Loucy (cell line): ENCODE data around the gene NOD2.

Experiments
- H2AFZ ChIP-seq: fragments of 200-600 bp; sonication (generic); 2 replicates; pipeline ENCODE4 v1.6.0; 2016; ENCODE audit warnings: antibody characterized with exemption, mild to moderate bottlenecking, low read length, moderate library complexity
- H3F3A ChIP-seq: fragments of 200-600 bp; 2 replicates; pipeline ENCODE4 v1.6.0; 2016; ENCODE audit warnings: antibody characterized with exemption, low read depth, mild to moderate bottlenecking
- H3K27me3 ChIP-seq: fragments of 200-600 bp; sonication (generic); 2 replicates; pipeline ENCODE4 v1.6.1; 2014; ENCODE audit warnings: low read length, mild to moderate bottlenecking; ENCODE audit not compliant: insufficient read depth, poor library complexity, severe bottlenecking
- H3K36me3 ChIP-seq: fragments of 200-600 bp; sonication (generic); 2 replicates; pipeline ENCODE4 v1.6.1; 2016; ENCODE audit warnings: low read length; ENCODE audit not compliant: insufficient read depth
- H3K4me1 ChIP-seq: fragments of 200-600 bp; sonication (generic); 2 replicates; pipeline ENCODE4 v1.5.1; 2014; ENCODE audit warnings: low read length, mild to moderate bottlenecking; ENCODE audit not compliant: insufficient read depth, poor library complexity, severe bottlenecking
- H3K4me2 ChIP-seq: fragments of 200-600 bp; sonication (generic); 2 replicates; pipeline ENCODE4 v1.6.0; 2014; ENCODE audit warnings: antibody characterized with exemption, low read length, low read depth, mild to moderate bottlenecking; ENCODE audit not compliant: poor library complexity, severe bottlenecking
- H3K4me3 ChIP-seq: fragments of 200-600 bp; sonication (generic); 2 replicates; pipeline ENCODE4 v1.5.1; 2014; ENCODE audit warnings: low read length, mild to moderate bottlenecking, mixed read lengths; ENCODE audit not compliant: poor library complexity, severe bottlenecking
- H3K79me2 ChIP-seq: fragments of 200-600 bp; sonication (generic); 2 replicates; pipeline ENCODE4 v1.6.1; 2014; ENCODE audit warnings: low read length; ENCODE audit not compliant: insufficient read depth
- H3K9ac ChIP-seq: fragments of 200-600 bp; sonication (generic); 2 replicates; pipeline ENCODE4 v1.6.0; 2014; ENCODE audit warnings: mild to moderate bottlenecking, low read depth, low read length, moderate library complexity; ENCODE audit not compliant: poor library complexity, severe bottlenecking
- H3K9me2 ChIP-seq: fragments of 200-600 bp; sonication (generic); replicated peaks from 2 replicates; pipeline ENCODE4 v1.6.1; 2016; ENCODE audit warnings: low read depth, low read length, mixed read lengths
- H3K9me3 ChIP-seq: fragments of 200-600 bp; sonication (generic); 2 replicates; pipeline ENCODE4 v1.6.1; 2014; ENCODE audit warnings: mild to moderate bottlenecking, antibody characterized with exemption, low read length, low read depth; ENCODE audit not compliant: insufficient read depth
- H4K20me1 ChIP-seq: fragments of 200-600 bp; sonication (generic); 2 replicates; pipeline ENCODE4 v1.6.0; 2014; ENCODE audit warnings: antibody characterized with exemption, low read length, mild to moderate bottlenecking; ENCODE audit not compliant: insufficient read depth, poor library complexity, severe bottlenecking
- CTCF ChIP-seq: fragments of 200-600 bp; sonication (generic); conservative IDR thresholded peaks from 2 replicates; pipeline ENCODE4 v1.5.1; 2014; ENCODE audit warnings: mild to moderate bottlenecking, antibody characterized with exemption, low read length
- EZH2phosphoT487 ChIP-seq: fragments of 200-600 bp; IDR thresholded peaks from 2 replicates; pipeline ENCODE4 v1.6.1; 2018; ENCODE audit warnings: antibody characterized with exemption, mild to moderate bottlenecking, moderate library complexity, borderline replicate concordance

The NOD2 gene

GRCh38 chr16:50657241-50657640 is 36.2 kb upstream of the NOD2 start:
- Histone ChIP-seq H3K9me3 (no peaks in the 10 kb centered on the region), H2AFZ (no peak overlapping the region)

GRCh38 chr16:50659806-50660205 is 33.6 kb upstream of the NOD2 start:
- Histone ChIP-seq H3K27me3 (no peaks in the 10 kb centered on the region), H3K4me3 (no peak overlapping the region), H3K79me2 (no peaks in the 10 kb centered on the region), H3K9me3 (no peaks in the 10 kb centered on the region), H3K9ac (no peak overlapping the region), H3K4me1 (no peaks in the 10 kb centered on the region), H4K20me1 (no peaks in the 10 kb centered on the region), H3K36me3 (no peaks in the 10 kb centered on the region), H3F3A (no peaks in the 10 kb centered on the region), H2AFZ (no peak overlapping the region), H3K9me2 (no peaks in the 10 kb centered on the region), H3K4me2 (no peak overlapping the region)
- TF ChIP-seq CTCF (no peak), EZH2phosphoT487 (no peak)

More at GRCh38 chr16:50657241-50657640, 36.2 kb upstream of the NOD2 start:
- H3K79me2 ChIP-seq = no peaks in the 10 kb centered on the region
- H3F3A ChIP-seq = no peaks in the 10 kb centered on the region
- H3K4me1 ChIP-seq = peaks cover 6% of the 10 kb centered on the region
- no peak overlapping the region for H3K9ac ChIP-seq
- no peaks in the 10 kb centered on the region for H3K27me3 ChIP-seq
- H3K4me2 ChIP-seq = no peak overlapping the region
- H3K4me3 ChIP-seq = no peak overlapping the region
- H3K9me2 ChIP-seq = no peaks in the 10 kb centered on the region
- no peaks in the 10 kb centered on the region for H3K36me3 ChIP-seq
- no peaks in the 10 kb centered on the region for H4K20me1 ChIP-seq
- no peak for TF ChIP-seq CTCF
- TF ChIP-seq EZH2phosphoT487 = no peak

DNA sequence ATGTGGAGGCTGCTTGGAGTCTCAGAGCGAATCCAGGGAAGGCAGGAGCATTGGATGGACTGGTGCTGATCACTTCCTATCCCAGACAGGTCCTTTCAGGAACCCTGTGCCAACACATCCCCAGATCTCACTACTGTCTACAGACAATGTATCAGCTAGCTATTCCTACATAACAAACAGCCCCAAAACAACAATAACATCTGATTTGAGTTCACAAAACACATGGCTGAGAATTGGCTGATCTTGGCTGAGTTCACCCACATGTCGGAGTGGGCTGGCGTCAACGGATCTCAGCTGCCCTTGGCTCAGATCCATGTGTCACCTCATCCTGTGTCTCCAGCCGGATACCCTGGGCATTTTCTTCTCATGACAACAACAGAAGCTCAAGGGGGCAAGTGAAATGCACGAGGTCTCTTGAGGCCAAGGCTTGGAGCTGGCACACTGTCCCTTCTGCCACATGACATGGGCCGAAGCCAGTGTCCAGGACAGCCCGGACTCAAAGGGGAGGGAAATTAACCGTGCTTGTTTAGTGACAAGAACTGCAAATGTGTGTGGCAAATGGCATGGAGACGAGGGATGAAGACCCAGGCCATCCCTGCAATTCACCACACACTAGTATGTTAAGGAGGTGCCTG is 31.0 kb upstream of the NOD2 start:
- Histone ChIP-seq H3K27me3 (no peaks in the 10 kb centered on the region), H2AFZ (no peak overlapping the region)

More for the DNA sequence above, 31.0 kb upstream of the NOD2 start:
- TF ChIP-seq EZH2phosphoT487 (no peak), CTCF (no peak)
- Histone ChIP-seq H3K9ac (no peak overlapping the region), H3K4me1 (peaks cover 15% of the 10 kb centered on the region), H3F3A (0 out of 2 replicates have a peak, but pooled peaks cover 5% of the 10 kb centered on the region), H3K79me2 (no peaks in the 10 kb centered on the region), H3K36me3 (no peaks in the 10 kb centered on the region), H3K9me2 (no peaks in the 10 kb centered on the region), H3K9me3 (no peaks in the 10 kb centered on the region), H3K4me3 (no peak overlapping the region), H3K4me2 (no peak overlapping the region), H4K20me1 (no peaks in the 10 kb centered on the region)
